DMS153 treated with DMSO at 0.1 percent for 48 hours (cell line): Measurements from ENCODE around the gene LITAF.

Experiments
- DNase-seq: peaks from one replicate; lab custom pipeline; 2025; ENCODE audit not compliant: unreplicated experiment; lab: John Stamatoyannopoulos, UW

LITAF gene

DNA sequence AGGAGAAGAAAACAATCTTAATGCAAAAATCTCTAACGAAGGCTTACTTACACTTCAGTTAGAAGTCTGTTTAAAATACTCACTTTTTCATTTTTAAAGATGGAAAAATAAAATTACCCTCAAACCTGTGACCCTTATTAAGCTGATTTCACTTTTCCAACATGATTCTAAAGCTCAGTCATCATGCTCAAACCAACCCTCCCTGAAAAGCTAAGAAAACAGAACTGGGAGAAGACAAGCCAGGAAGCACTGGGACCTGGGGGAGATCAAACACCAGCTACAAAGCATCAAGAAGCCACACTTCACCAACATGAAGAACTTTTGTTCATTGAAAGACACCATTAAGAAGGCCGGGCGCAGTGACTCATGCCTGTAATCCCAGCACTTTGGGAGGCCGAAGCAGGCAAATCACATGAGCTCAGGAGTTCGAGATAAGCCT lies 88.8 kb downstream of the LITAF start:
- no peak for DNase-seq
